GM21360 (cell line): ENCODE results near the gene DERL3.

Experiments used
- ATAC-seq: cut with Tn5 transposase; IDR thresholded peaks from one replicate; pipeline ENCODE4 v1.9.1; 2021; ENCODE audit warnings: mild to moderate bottlenecking, moderate library complexity; ENCODE audit not compliant: unreplicated experiment

DERL3 gene

DNA sequence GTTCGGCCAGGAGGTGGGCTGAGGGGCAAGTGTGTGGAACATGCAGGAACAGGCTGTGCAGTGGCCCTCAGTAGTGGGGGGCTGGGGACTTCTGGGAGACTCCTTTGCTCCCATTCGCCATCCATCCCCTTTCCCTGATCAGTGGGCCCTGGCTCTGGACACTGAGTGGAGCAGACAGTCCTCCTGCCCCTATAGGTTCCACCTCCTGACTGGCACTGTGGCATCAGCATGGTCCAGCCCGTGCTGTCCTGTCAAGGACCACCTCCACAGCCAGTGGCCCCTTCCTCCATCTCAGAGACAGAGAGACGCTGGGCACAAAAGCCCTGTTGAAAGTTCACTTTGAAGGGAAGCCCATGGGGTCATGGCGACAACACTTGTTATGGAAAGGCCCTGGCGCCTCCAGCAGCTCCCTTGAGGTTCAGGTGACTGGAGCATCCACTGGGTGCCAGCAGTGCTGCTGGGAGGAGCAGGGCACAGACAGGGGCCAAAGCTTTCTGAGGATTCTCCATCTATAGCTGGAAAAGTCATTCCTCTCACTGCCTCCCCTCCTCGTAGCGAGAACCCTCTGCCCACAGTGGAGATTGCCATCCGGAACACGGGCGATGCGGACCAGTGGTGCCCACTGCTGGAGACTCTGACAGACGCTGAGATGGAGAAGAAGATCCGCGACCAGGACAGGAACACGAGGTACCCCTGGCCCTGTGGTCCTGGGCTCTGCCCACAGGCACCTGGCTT, 5.6 kb downstream of the DERL3 start:
- no peak for ATAC-seq

DNA sequence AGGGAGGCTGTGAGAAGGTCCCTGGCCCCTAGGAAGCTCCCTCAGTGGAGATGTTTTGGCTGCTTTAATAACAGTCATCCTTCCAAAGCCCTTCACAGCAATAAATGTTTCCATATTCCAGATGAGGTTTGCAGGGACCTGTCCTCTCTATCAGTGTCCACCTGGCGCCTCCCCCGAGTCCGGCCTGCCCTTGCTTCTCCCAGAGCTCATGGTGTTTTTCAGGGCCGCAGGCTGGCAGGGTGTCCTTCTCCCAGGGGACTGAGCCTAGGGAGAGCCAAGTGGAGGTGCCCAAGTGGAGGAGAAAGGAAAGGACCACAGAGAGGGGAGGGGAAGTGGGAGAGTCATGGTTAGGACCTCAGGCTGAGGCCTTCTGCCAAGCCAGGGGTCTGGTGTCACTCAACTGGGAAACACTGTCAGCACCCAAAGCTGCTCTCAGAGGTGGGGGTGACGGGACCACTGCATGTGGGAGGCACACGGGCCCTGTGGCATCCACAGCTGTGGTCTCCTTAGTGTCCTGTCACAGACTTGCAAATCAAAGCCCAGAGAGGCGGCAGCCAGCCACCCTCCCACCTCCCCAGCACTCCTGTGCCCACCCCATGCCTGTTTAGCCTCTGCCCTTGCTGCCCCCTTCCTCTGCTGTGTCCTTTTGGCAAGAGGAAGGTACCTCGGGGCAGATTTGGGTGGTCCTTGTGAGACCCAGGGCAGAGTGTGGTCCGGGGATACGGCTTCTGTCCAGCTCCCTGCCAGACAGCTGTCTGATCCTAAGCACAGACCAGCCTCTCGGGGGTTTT, 6.4 kb downstream of the DERL3 start:
- ATAC-seq, result no peak

DNA sequence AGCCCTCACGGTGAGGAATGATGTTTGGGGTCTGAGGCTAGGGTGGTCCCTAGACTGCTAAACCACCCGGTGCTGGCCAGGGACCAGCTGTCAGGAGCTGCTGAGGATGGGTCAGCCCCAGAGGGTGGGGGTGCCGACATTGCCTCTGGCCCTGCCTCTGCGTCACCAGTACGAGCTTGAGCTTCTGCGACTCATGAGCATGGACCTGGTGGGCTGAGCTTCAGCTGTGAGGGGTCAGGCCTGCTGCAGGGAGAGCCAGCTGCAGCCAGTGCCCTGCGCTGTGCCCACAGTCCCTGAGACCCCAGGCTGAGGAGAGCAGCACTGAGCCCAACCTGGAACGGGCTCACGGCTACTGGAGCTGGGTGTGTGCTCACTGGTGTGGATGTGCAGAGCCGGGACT, 7.0 kb downstream of the DERL3 start:
- ATAC-seq, result no peak

DNA sequence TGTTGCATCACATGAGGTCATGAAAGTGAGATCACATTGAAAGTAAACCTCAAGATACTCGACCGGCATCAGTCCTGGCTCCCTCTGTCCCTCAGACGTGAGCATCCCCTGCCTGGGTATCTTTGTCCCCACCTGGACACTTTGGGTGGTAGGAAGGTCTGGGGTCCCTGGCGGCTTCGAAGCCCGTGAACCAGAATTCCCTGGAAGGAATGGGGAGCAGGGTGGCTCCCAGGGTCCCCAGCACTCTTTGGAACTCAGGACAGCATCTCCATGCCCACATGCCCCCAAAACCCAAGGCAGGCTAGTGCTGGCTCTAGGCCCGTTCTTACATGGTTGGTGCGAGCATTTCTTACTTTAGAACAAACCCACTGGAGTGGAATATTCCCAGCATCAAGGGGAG, 7.5 kb downstream of the DERL3 start:
- ATAC-seq, result no peak

DNA sequence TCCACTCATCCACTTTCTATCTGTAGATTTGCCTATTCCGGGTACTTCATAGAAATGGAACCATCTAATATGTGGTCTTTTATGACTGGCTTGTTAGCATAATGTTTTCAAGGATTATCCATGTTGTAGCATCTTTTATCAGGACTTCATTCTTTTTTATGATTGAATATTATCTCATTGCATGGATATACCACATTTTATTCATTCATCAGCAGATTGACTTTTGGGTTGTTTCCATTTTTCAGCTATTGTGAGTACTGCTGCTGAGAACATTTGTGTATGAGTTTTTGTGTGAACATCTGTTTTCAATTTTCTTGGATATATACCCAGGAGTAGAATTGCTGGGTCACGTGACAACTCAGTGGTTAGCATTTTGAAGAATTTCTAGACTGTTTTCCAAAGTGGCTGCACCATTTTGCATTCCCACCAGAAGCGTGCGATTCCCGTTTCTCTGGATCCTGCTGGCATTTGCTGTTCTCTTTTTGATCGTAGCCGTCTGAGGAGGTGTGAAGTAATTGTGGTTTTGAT, 8.9 kb downstream of the DERL3 start:
- no peak for ATAC-seq

DNA sequence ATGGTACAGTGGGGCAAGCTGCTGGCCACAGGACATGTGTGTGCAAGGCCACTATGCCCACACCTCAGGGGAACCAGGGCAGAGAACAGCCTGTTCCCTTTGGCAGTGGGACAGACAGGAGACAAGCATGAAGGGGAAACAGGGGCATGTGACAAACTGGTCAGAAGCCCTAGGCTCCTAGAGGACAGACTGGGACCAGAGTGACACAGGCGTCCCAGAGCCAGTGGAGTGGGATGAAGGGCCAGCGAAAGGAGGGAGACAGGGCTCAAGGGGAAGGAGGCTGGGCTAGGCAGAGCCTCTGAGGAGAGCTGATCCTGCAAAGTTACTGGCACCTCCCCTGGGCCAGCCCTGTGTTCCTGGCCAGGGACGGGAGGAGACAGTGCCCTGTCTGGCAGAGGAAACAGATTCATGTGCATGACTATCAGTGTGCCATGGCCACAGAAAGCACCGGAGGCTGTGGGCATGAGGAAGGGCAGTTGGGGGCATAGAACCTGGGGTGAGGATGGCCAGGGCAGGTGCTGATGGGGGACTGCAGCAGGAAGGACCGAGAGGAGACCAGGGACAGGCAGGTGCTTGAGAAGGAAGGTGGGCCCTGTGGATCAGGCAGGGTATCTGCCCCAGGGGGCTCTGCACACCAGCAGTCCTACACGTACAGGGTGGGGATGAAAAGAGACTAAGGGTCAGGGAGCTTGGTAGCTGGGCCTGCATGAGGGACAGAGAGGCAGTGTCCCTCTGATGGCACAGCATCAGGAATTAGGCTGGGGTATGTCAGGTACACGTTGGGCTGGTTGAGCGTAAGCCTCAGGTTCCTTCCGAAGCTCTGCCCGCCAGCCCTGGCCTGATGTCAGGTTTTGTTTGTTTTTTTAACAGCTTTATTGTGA, 9.8 kb downstream of the DERL3 start:
- no peak for ATAC-seq

DNA sequence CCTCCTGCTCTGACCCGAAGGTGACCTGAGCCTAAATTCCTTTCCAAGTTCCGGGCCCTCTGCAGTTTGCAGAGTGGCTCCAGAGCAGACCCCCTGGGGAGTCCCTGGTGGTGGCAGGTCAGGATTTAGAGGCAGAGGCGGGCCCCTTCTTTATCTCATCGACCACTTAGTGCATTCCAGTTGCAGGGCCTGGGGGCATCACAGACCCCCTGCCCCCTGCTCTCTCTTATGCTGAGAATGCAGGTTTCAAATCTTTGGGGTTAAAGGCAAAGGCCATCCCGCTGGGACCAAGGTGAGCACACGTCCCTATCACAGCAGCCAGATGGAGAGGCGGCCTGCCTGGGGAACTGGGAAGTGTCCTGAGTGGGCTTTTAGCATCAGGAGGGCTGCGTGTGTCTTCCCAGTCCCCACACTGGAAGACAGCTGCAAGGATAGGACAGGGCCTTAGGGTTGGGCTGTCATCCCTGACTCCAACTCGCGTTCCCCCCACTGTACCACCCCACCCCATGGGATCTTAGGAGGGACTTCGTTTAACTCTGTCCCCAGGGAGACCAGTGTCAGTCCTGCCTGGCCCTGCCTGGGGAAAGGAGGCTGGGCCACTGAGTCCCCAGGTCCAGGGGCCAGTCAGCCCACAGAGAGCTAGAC, 11.3 kb downstream of the DERL3 start:
- no peak for ATAC-seq

DNA sequence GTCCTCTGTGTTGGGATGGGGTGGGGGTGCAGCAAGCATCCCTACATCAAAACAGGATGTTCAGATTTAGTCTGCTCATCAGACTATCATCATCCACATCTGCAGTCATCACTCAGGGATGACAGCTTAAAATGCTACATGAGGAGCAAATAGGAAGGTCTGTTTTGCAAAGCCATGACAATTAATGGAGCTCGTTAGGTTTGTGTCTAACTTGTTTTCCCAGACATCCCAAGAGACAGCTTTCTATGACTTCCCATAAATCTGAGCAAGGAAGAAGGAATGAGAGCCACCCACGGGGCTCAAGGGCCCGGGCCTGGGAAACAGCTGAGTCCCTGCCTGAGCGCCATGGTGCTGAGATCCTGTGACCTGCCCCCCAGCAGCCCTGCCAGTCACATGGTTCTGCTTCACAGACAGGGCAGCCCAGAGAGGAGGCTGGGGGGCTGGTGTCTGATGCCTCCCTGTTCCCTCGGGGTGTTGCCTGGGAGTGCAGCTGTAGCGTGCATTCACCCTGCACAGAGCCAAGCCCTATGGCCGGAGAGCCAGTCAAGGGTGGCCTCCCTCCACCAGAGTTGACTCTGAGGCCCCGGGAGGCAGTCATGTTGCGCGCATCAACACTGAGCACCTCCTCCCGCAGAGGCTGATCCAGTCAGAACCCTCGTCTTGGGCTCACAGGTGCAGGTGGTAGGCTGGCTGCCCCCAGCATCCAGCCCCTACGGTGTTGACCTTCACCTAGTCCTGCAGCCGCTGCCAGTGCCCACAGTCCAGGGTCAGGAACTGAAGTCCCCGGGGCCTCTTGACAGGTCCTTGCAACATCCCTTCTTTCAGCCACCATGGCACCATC, 12.1 kb downstream of the DERL3 start:
- ATAC-seq, result no peak

DNA sequence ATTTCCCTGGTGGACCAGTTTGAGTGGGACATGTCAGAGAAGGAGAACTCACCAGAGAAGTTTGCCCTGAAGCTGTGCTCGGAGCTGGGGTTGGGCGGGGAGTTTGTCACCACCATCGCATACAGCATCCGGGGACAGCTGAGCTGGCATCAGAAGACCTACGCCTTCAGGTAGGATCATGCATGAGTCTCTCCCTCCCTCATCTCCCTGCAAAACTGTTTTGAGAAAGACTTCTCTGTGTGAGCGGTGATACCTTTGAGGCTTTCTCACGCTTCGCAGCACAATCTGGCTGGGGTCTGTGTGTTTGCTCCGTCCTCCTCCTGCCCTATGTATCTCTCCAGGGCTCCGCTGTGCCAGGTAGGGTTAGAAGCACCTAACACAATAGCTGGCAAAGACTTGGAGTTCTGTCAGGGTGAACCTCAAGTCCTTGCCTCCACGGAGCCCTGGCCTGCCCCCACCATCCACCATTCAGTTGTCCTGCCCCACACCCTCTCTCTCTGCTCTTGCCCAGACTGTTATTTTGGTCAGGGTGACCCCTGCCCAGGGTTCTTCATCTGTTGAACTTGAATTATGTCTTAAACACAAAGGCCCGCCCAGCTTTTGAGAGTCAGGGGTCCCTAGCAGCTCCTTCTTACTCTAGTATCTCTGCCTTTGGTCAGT, 13.4 kb downstream of the DERL3 start:
- no peak for ATAC-seq

DNA sequence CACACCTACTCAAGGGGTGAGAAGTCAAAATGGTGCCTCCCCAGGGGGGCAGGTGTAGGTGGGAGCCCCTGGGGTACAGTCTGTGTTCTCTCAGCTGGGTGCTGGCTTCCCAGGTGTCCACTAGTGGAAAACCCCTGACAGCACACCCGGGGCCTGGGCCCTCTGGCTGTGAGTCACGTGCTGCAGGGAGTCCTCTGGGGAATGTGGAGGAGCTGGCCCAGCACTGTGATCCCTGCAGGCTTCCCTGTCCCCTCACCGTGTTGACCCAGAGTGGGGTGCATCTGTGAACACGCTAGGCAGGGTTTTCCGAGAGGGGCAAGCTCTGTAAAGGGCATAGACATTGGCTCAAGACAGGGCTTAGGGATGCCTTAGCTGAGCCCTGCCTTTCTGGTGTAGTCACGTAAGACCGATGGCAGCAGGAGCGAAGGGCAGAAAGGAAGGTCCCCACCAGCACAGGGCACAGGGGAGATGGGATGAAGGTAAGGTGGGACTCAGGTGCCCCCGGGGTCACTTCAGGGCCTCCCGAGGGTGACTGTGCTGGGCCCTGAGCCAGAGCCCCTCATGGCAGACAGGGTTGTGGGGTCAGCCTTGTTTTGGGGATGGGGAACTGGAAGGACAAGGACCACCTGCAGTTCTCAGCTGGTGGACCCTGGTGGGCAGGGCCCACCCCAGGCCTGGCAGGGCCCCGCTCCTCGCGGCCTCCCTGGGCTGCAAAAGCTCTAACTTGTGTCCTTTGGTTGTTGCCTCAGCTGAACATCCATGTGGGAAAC, 14.1 kb downstream of the DERL3 start:
- ATAC-seq, result no peak

DNA sequence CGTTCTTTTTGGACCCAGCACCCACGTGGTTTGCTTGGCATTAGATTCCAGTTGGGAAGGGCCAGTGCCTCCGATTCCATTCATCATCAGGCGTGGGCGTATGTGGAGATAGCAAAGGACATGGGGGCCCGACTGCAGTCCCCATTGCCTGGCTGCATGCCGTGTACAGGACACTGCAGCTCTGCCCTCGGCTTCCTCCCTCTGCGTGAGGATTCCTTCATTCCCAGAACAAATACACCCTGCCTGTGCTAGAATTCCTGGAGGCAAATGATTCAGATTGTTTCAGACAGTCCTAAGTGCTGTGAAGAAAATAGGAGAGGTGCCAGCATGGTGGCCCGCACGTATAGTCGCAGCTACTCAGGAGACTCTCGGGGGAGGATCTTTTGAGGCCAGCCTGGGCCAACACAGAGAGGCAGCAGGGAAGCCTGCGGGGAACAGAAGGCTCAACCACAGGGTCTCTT, 15.4 kb downstream of the DERL3 start:
- no peak for ATAC-seq

DNA sequence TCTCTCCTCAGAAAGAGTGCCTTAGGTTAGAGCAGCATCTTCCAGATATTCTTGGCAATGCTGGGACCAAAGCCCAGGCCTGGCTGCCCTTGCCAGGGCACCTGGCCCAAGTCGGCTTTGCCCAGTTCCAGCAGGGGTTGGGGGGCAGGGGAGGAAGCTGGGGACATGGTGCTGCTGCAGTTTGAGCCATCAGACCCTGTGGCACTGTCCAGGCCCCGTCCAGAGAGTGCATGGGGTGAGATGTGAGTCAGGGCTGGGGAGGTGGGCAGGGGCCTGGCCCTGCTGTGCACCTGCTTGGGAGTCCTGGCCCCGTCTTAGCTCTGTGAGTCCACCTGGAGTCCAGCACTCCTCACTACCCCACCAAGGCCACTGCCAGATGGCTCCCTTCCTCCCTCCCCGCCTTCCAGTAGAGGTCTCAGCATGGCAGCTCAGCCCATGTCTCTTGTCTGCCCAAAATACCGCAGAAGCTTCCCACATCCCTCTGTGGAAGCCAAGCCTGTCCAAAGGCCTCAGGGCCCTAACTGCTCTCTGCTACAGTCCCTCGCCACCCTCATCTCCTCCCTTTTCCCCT, 16.6 kb downstream of the DERL3 start:
- ATAC-seq, result no peak

DNA sequence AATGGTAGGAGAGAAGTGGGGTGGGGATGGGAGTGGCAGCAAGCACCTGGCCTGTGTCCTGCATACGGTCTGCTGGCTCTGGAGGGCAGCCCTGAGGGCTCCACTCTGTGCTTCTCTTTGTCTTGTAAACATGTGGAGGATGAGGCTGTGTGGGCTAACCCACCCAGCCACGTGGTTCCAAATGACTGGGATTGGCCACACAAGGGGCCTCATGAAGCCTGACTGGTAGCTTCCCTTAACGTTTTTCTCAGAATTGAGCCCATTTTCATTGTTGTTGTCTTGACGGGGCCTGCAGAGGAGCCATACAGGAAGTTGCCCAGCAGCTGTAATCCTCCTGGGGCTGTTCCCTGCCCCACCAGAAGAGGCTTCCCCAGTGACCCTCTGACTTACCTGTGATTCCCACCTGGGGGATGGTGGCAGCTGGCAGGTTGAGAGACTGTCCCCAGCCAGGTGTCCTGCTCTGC, 18.0 kb downstream of the DERL3 start:
- no peak for ATAC-seq

DNA sequence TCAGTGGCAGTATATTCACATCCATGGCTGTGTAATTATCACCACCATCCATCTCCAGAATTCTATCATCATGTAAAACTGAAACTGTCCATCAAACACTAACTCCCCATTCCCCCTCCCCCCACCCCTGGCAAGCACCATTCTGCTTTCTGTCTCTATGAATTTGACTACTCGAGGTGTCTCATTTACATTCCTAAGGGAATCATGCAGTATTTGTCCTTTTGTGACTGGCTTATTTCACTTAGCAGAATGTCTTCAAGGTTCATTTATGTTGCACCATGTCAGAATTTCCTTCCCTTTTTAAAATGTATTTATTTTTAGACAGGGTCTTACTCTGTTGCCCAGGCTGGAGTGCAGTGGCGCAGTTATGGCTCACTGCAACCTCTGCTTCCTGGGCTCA, 20.3 kb downstream of the DERL3 start:
- ATAC-seq, result no peak

DNA sequence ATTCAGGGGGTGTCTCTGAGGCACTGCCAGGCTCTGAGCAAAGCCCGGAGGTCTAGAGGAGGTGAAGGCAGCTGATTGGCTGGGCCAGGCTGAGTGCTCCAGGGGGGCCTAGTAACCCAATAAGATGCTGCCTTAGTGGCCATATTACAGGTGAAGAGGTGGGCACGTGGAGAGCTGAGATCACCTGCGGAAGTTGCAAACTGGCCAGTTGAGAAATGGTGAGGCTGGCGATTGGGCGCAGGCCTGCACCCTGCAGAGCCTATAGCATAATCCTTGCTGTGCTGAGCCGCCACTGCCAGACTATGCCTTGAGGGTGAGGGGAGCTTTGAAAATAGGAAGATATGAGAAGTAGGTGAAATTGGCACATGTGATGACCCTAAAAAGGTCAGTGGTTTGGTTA, 21.7 kb downstream of the DERL3 start:
- ATAC-seq, result no peak

DNA sequence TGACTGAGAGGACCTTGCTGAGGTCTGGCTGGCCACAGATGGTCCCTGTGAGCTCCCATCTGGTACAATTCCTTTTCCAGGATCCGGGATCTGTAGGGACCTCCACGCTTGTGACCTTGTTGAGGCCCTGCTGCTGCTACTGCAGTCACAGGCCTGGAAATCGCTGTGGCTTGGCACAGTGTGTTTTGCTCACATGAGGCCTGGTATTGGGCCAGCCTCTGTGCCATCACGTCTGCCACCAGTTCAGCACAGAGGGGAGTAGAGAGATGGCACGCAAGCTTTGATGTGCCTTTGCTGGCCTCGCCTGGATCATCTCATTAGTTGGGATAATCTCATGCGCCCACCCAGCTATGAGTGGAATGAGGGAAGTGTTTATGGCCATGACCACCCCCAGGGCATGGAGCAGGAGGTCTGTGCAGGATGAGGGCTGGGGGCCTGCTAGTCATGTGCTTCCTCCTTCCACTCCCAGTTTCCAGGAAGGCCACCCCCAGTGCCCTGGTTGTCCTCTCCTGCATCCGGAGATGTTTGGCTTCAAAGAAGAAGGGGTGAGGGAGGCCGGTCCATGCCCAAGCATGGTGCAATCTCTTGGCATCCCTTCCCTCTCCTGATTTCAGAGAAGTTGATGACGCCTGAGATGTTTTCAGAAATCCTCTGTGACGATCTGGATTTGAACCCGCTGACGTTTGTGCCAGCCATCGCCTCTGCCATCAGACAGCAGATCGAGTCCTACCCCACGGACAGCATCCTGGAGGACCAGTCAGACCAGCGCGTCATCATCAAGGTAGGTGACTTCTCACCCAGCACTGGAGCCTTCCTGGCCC, 22.4 kb downstream of the DERL3 start:
- no peak for ATAC-seq

DNA sequence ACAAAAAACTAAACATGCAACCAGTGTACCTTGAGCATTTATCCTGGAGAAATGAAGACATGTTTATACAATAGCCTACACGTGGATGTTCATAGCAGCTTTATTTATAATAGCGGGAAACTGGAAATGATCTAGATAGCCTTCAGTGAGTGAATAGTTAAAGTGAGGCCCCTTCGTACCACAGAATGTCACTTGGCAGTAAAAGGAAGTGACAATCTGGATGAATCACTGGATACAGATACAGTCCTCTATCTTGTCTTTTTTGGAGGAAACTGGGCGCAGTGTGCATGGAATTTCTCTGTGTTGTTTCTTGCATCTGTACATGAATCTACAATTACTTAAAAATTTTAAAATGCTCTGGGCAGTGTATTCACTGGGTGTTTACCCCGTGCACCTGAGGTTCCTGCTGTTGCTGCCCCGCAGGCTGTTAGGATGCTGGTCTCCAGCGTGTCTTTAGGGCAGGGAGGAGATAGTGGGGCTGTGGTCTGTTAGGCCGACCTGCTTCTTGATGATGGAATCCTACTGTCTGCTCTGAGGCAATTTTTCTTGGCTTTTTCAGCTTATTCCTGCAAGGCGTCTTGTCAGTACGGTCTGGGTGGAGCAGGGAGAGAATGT, 23.2 kb downstream of the DERL3 start:
- no peak for ATAC-seq
